Tibial artery (tissue), 4 donors: ENCODE data around the gene HLA-E.

ENCODE experiments used
- DNase-seq, 2 donors: peaks; one replicate each; pipeline ENCODE4 v3.0.0-alpha.2; 2019
- H3K27ac ChIP-seq, 2 donors: fragments of 200-600 bp; sonication (generic) in 1 of 2; 1 replicate in 1 of 2; 2 replicates in 1 of 2; pipeline ENCODE4 v1.5.1; 2018 to 2019; ENCODE audit warnings: mild to moderate bottlenecking in 1 of 2
- H3K27me3 ChIP-seq, 2 donors: fragments of 200-600 bp; sonication (generic) in 1 of 2; one replicate each; pipeline versions ENCODE4 v1.5.1 to v1.6.0; 2016 to 2019
- H3K36me3 ChIP-seq, 3 donors: fragments of 200-600 bp; sonication (generic) in 2 of 3; one replicate each; pipeline ENCODE4 v1.5.1; 2016 to 2019; ENCODE audit warnings: mild to moderate bottlenecking in 2 of 3
- H3K4me1 ChIP-seq, 4 donors: fragments of 200-600 bp; sonication (generic) in 2 of 4; 1 replicate in 3 of 4; 2 replicates in 1 of 4; pipeline ENCODE4 v1.5.1; 2016 to 2019
- H3K4me3 ChIP-seq, 2 donors: fragments of 200-600 bp; sonication (generic) in 1 of 2; 1 replicate in 1 of 2; 2 replicates in 1 of 2; pipeline ENCODE4 v1.5.1; 2018 to 2019; ENCODE audit warnings: mild to moderate bottlenecking in 2 of 2
- H3K9me3 ChIP-seq, 3 donors: fragments of 200-600 bp; sonication (generic) in 1 of 3; one replicate each; pipeline ENCODE4 v1.5.1; 2016 to 2019
- CTCF ChIP-seq, 2 experiments: fragments of 200-600 bp in 1 of 2; fragments of 450-650 bp in 1 of 2; IDR thresholded peaks; one replicate each; pipeline ENCODE4 v1.5.1; 2017 to 2019; ENCODE audit warnings: antibody characterized with exemption in 2 of 2, mild to moderate bottlenecking in 1 of 2, moderate library complexity in 1 of 2
- intact Hi-C: fragments of 100-400 bp; cut with DNase I; formaldehyde crosslinking; loops from one replicate; pipeline ENCODE4 v1.15.0; 2023; ENCODE audit warnings: low total_unique reads

The HLA-E gene

DNA sequence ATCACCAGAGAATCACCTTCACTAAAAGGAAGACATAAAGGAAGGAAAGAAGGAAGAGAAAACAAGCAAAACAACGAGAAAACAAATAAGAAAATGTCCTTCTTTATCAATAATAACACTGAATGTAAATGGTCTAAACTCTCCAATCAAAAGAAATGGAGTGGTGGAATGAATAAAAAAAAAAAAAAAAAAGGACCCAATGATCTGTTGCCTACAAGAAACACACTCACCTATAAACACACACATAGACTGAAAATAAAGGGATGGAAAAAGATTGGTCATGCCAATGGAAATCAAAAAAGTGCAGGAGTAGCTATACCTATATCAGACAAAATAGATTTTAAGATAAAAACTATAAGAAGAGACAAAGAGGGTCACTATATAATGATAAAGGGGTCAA, 30.2 kb upstream of the HLA-E start:
- TF ChIP-seq CTCF (IDR thresholded peaks at IDR 0.05) = no peak
- Histone ChIP-seq H3K9me3 (no peaks in the 10 kb centered on the region), H3K4me1 (peaks cover 0 to 11% (median 8%) of the 10 kb centered on the region in 4 donors), H3K27me3 (peaks cover 3 to 89% of the 10 kb centered on the region in 2 donors), H3K27ac (no peak overlapping the region), H3K4me3 (no peak overlapping the region), H3K36me3 (no peaks in the 10 kb centered on the region)
- DNase-seq = no peak
- intact Hi-C loops = no loop called here

DNA sequence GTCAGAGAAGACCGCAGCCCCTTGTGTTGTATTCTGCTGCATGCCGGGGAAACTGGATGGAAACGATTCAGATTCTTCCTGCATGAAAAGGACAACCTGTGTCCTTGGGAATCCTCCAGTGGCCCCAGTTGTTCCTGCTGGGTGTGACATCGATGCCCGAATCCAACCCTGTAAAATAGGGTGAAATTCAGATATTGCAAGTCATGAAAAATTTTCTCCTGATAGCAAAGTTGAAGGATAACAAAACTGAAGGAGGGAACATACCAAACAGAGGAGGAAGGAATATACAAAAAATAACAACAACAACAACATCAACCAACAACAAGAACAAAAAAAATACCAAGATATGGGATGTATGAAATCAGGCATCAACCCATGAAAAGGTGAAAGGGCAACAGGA, 28.3 kb upstream of the HLA-E start:
- H3K27me3 ChIP-seq = peaks cover 8 to 90% of the 10 kb centered on the region in 2 donors
- no peaks in the 10 kb centered on the region for H3K36me3 ChIP-seq
- peaks cover 0 to 13% (median 11%) of the 10 kb centered on the region in 4 donors for H3K4me1 ChIP-seq
- intact Hi-C loops = no loop called here
- no peak overlapping the region for H3K27ac ChIP-seq
- TF ChIP-seq CTCF (IDR thresholded peaks at IDR 0.05) = no peak
- no peaks in the 10 kb centered on the region for H3K9me3 ChIP-seq
- no peak for DNase-seq
- H3K4me3 ChIP-seq = no peak overlapping the region

DNA sequence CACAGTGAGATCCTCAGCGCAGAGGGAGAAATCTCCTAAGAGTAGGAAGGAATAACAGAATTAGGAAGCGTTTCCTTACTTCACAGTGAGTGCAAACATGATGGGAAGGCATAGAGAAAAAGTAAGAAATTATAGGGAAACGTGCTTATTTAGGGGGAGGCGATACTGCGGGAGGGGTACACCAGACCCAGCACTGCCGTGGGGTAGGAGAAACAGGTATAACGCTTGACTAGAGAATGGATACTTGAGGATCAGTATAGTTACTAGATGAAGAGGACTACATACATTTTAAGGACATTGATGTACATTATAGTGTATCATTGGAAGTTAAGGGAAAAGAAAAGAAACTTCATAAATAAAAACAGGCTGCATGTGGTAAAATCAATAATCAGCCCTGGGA, 26.8 kb upstream of the HLA-E start:
- no peak overlapping the region for H3K27ac ChIP-seq
- H3K27me3 ChIP-seq = peaks cover 13 to 94% of the 10 kb centered on the region in 2 donors
- TF ChIP-seq CTCF (IDR thresholded peaks at IDR 0.05) = no peak
- DNase-seq = no peak
- peaks cover 0 to 23% (median 19%) of the 10 kb centered on the region in 4 donors for H3K4me1 ChIP-seq
- H3K9me3 ChIP-seq = no peaks in the 10 kb centered on the region
- intact Hi-C loops = no loop called here
- H3K4me3 ChIP-seq = no peak overlapping the region
- H3K36me3 ChIP-seq = no peaks in the 10 kb centered on the region

GRCh38 chr6:30463242-30463641, 26.1 kb upstream of the HLA-E start:
- intact Hi-C loops = no loop called here
- H3K4me1 ChIP-seq = peaks cover 0 to 23% (median 19%) of the 10 kb centered on the region in 4 donors
- no peak overlapping the region for H3K4me3 ChIP-seq
- no peak for TF ChIP-seq CTCF (IDR thresholded peaks at IDR 0.05)
- H3K27me3 ChIP-seq = peaks cover 14 to 91% of the 10 kb centered on the region in 2 donors
- H3K36me3 ChIP-seq = no peaks in the 10 kb centered on the region
- no peak overlapping the region for H3K27ac ChIP-seq
- no peaks in the 10 kb centered on the region for H3K9me3 ChIP-seq
- DNase-seq = no peak

- H3K27me3 ChIP-seq = peaks cover 14 to 90% of the 10 kb centered on the region in 2 donors
- intact Hi-C loops = no loop called here
- peak overlapping the region in 1 of 2 donors; percentile 14 for H3K4me3 ChIP-seq
- TF ChIP-seq CTCF (IDR thresholded peaks at IDR 0.05) = no peak
- no peaks in the 10 kb centered on the region for H3K9me3 ChIP-seq
- no peak overlapping the region for H3K27ac ChIP-seq
- H3K4me1 ChIP-seq = peaks cover 0 to 23% (median 19%) of the 10 kb centered on the region in 4 donors
- DNase-seq = peak in 1 of 2 donors; percentile 34
- no peaks in the 10 kb centered on the region for H3K36me3 ChIP-seq
Observed at GRCh38 chr6:30463651-30464618, 25.4 kb upstream of the HLA-E start.
